ENCODE measurements around the gene IFITM10.

Gene IFITM10

DNA sequence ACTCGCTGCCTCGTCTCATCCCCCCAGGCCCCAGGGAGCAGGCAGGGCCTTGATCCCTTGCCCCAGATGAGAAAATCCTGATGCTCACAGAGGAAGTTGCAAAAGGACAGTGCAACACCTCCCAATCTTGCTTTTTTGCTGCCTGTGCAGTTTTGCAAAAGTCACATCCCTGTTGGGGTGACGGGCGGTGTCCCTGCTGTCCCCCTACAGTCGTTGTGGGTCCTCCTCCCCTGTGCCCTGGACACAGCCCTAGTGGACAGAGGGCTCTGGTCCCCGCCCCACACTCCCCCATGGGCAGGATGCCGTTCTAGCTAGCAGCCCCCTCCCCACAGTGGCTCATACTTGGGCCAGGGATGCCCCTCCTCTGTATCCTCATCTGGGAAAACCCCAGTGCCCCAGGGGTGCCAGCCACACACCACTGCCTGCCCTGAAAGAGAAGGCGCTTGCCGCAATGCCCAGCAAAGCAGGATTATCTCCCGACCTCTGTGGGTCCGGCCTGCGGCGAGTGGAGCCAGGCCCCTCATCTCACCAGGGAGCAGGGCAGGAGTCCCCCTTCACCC is 31.7 kb upstream of the IFITM10 start:
- ChIA-PET POLR2A (no interaction called here), CTCF (interaction anchor here (0.7 kb wide), 1 partner anchor 53 kb away, joined by 3 read pairs; the partner anchor contains the start of gene SYT8)
- H3K4me1 ChIP-seq (ENCODE audit: control insufficient read depth, insufficient read depth, low read length) = no peaks in the 10 kb centered on the region
- H3K27ac ChIP-seq (ENCODE audit: extremely low read depth, low read depth, low read length) = no peak overlapping the region
- no peaks in the 10 kb centered on the region for H3K36me3 ChIP-seq (ENCODE audit: control insufficient read depth in 2 of 2, insufficient read depth in 1 of 2, low read length in 2 of 2)
- TF ChIP-seq, protein P1, sequence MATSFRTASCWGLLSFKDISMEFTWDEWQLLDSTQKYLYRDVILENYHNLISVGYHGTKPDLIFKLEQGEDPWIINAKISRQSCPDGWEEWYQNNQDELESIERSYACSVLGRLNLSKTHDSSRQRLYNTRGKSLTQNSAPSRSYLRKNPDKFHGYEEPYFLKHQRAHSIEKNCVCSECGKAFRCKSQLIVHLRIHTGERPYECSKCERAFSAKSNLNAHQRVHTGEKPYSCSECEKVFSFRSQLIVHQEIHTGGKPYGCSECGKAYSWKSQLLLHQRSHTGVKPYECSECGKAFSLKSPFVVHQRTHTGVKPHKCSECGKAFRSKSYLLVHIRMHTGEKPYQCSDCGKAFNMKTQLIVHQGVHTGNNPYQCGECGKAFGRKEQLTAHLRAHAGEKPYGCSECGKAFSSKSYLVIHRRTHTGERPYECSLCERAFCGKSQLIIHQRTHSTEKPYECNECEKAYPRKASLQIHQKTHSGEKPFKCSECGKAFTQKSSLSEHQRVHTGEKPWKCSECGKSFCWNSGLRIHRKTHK (tag by site-specific recombination; IDR thresholded peaks at IDR 0.05) = no peak
- no peak for TF ChIP-seq ZNF48 (tag by site-specific recombination; IDR thresholded peaks at IDR 0.05)
- no peak for TF ChIP-seq WT1 (tag by site-specific recombination; IDR thresholded peaks at IDR 0.05)
- TF ChIP-seq YY2 (tag by site-specific recombination; IDR thresholded peaks at IDR 0.05) = no peak
- TF ChIP-seq, protein P2, sequence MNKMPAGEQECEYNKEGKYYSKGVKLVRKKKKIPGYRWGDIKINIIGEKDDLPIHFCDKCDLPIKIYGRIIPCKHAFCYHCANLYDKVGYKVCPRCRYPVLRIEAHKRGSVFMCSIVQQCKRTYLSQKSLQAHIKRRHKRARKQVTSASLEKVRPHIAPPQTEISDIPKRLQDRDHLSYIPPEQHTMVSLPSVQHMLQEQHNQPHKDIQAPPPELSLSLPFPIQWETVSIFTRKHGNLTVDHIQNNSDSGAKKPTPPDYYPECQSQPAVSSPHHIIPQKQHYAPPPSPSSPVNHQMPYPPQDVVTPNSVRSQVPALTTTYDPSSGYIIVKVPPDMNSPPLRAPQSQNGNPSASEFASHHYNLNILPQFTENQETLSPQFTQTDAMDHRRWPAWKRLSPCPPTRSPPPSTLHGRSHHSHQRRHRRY (tag by site-specific recombination; IDR thresholded peaks at IDR 0.05) = no peak
- TF ChIP-seq ZNF311 (tag by site-specific recombination; IDR thresholded peaks at IDR 0.05; ENCODE audit: borderline replicate concordance) = no peak
- no peak for TF ChIP-seq ZNF132 (tag by site-specific recombination; IDR thresholded peaks at IDR 0.05; ENCODE audit: borderline replicate concordance)
- TF ChIP-seq ZNF16 (tag by site-specific recombination; IDR thresholded peaks at IDR 0.05; ENCODE audit: low read depth) = no peak
- no peak for TF ChIP-seq FEZF1 (tag by site-specific recombination; IDR thresholded peaks at IDR 0.05)
- no peak for TF ChIP-seq ZNF785 (tag by site-specific recombination; IDR thresholded peaks at IDR 0.05)
- no peaks in the 10 kb centered on the region for H3K9me3 ChIP-seq (ENCODE audit: control insufficient read depth, insufficient read depth, low read depth, low read length)
- no peak overlapping the region for H3K4me3 ChIP-seq (ENCODE audit: low read depth, low read length)

DNA sequence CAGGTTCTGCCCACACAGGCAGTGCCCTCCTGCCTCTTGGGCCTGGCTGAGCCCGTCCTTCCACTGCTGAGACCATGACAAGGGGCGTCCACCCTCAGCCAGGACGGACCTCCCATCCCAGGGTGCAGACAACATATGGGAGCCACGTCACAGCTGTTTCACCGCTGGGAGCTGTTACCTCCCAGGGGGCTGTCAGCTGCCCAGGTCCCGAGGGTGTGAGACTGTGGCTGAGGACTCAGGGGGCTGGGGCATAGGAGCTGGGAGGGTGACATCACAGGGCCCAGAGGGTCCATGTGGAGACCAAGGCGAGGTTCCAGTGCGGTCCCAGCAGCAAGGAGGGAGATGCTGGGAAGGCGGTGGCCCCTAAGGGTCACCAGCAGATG is 31.2 kb upstream of the IFITM10 start:
- H3K36me3 ChIP-seq (ENCODE audit: control insufficient read depth in 2 of 2, insufficient read depth in 1 of 2, low read length in 2 of 2) = no peaks in the 10 kb centered on the region
- no peak overlapping the region for H3K27ac ChIP-seq (ENCODE audit: extremely low read depth, low read depth, low read length)
- ChIA-PET POLR2A (no interaction called here), CTCF (no interaction called here)
- TF ChIP-seq ZNF777 (tag by site-specific recombination; IDR thresholded peaks at IDR 0.05; ENCODE audit: borderline replicate concordance) = no peak
- no peak for TF ChIP-seq ZNF311 (tag by site-specific recombination; IDR thresholded peaks at IDR 0.05; ENCODE audit: borderline replicate concordance)
- TF ChIP-seq TCF7L2 (IDR thresholded peaks at IDR 0.05; ENCODE audit: borderline replicate concordance, low read depth, low read length) = no peak
- TF ChIP-seq ZNF530 (tag by site-specific recombination; IDR thresholded peaks at IDR 0.05; ENCODE audit: low read depth) = no peak
- H3K4me3 ChIP-seq (ENCODE audit: low read depth, low read length) = no peak overlapping the region
- no peaks in the 10 kb centered on the region for H3K9me3 ChIP-seq (ENCODE audit: control insufficient read depth, insufficient read depth, low read depth, low read length)
- no peaks in the 10 kb centered on the region for H3K4me1 ChIP-seq (ENCODE audit: control insufficient read depth, insufficient read depth, low read length)

DNA sequence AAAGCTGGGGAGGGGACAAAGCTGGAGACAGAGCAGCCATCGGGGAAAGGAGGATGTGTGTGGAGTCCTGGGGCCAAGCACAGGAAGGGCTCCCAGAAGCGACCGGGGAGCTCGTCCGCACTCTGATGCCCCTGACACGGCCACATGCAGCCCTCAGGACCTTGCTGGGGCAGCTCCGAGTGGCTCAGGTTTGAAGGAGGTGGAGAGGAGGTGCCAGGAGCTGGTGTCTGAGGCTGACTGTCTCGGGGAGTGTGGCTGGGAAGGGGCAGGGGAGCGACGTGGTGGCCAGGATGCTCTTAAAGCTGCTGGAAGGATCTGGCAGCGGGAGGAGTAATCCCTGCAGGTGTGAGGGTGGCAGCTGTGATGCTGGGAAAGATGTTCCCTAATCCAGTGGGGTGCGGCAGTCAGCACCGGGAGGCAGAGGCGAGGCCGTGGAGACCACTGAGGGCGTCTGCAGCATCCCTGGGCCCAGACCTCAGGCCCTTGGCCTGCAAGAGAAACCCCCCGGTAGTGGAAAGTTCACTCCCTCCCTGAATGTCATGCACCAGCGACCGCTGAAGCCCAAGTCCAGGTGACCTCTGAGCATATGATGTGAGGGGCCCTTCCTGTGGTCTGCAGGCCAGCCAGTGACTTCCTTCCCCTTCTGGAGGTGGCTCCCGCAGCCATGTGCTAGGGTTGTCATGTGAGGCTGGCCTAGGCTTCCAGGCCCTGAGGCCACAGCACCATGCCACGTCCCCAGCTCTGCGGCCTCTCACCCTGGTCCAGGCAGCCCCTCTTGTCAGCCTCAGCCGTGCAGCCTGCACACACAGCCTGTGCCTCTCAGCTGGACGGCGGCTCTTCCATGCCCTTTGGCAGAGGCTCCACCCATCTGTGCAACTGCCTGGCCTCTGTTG is 30.6 kb upstream of the IFITM10 start:
- Histone ChIP-seq H3K9me3 (ENCODE audit: control insufficient read depth, insufficient read depth, low read depth, low read length) (no peaks in the 10 kb centered on the region), H3K27ac (ENCODE audit: extremely low read depth, low read depth, low read length) (no peak overlapping the region), H3K36me3 (ENCODE audit: control insufficient read depth in 2 of 2, insufficient read depth in 1 of 2, low read length in 2 of 2) (no peaks in the 10 kb centered on the region), H3K4me1 (ENCODE audit: control insufficient read depth, insufficient read depth, low read length) (no peaks in the 10 kb centered on the region), H3K4me3 (ENCODE audit: low read depth, low read length) (no peak overlapping the region)
- ChIA-PET CTCF (no interaction called here), POLR2A (interaction anchor here (0.6 kb wide), 1 partner anchor 18 kb away, joined by 4 read pairs; no protein-coding TSS in a partner anchor)
- TF ChIP-seq ZNF544 (tag by site-specific recombination; IDR thresholded peaks at IDR 0.05) (no peak), ZNF561 (tag by site-specific recombination; IDR thresholded peaks at IDR 0.05; ENCODE audit: borderline replicate concordance) (no peak), PRDM1 (tag by site-specific recombination; IDR thresholded peaks at IDR 0.05) (no peak), ZNF354C (tag by site-specific recombination; IDR thresholded peaks at IDR 0.05; ENCODE audit: borderline replicate concordance, low read depth) (no peak), KLF8 (tag by site-specific recombination; IDR thresholded peaks at IDR 0.05) (no peak), ZNF677 (tag by site-specific recombination; IDR thresholded peaks at IDR 0.05) (no peak), ZNF660 (tag by site-specific recombination; IDR thresholded peaks at IDR 0.05) (no peak), ZNF175 (tag by site-specific recombination; IDR thresholded peaks at IDR 0.05) (no peak)
- TF ChIP-seq, protein P3, sequence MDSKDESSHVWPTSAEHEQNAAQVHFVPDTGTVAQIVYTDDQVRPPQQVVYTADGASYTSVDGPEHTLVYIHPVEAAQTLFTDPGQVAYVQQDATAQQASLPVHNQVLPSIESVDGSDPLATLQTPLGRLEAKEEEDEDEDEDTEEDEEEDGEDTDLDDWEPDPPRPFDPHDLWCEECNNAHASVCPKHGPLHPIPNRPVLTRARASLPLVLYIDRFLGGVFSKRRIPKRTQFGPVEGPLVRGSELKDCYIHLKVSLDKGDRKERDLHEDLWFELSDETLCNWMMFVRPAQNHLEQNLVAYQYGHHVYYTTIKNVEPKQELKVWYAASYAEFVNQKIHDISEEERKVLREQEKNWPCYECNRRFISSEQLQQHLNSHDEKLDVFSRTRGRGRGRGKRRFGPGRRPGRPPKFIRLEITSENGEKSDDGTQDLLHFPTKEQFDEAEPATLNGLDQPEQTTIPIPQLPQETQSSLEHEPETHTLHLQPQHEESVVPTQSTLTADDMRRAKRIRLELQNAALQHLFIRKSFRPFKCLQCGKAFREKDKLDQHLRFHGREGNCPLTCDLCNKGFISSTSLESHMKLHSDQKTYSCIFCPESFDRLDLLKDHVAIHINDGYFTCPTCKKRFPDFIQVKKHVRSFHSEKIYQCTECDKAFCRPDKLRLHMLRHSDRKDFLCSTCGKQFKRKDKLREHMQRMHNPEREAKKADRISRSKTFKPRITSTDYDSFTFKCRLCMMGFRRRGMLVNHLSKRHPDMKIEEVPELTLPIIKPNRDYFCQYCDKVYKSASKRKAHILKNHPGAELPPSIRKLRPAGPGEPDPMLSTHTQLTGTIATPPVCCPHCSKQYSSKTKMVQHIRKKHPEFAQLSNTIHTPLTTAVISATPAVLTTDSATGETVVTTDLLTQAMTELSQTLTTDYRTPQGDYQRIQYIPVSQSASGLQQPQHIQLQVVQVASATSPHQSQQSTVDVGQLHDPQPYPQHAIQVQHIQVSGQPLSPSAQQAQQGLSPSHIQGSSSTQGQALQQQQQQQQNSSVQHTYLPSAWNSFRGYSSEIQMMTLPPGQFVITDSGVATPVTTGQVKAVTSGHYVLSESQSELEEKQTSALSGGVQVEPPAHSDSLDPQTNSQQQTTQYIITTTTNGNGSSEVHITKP (tag by site-specific recombination; IDR thresholded peaks at IDR 0.05) = no peak
- TF ChIP-seq, protein P4, sequence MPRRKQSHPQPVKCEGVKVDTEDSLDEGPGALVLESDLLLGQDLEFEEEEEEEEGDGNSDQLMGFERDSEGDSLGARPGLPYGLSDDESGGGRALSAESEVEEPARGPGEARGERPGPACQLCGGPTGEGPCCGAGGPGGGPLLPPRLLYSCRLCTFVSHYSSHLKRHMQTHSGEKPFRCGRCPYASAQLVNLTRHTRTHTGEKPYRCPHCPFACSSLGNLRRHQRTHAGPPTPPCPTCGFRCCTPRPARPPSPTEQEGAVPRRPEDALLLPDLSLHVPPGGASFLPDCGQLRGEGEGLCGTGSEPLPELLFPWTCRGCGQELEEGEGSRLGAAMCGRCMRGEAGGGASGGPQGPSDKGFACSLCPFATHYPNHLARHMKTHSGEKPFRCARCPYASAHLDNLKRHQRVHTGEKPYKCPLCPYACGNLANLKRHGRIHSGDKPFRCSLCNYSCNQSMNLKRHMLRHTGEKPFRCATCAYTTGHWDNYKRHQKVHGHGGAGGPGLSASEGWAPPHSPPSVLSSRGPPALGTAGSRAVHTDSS (tag by site-specific recombination; IDR thresholded peaks at IDR 0.05) = no peak

Data from HEK293 (cell line).